Thoracic aorta (tissue), 2 donors: ENCODE results near the gene GOLGA2. TPM values are rescaled to one million over a fixed set of nuclear protein-coding genes. Genes with fewer than 3 reads are reported as not detected.

ENCODE experiments used
- ATAC-seq: fragments of 150-250 bp; one replicate; pipeline ENCODE4 v1.8.0; 2017; ENCODE audit warnings: low read depth; ENCODE audit not compliant: insufficient number of reproducible peaks, low FRiP score
- DNase-seq: peaks from one replicate; pipeline ENCODE4 v3.0.0-alpha.2; 2020; ENCODE audit warnings: low spot score
- H3K27ac ChIP-seq, 2 donors: fragments of 200-600 bp; sonication (generic); 1 replicate in 1 of 2; 2 replicates in 1 of 2; pipeline ENCODE4 v1.5.1; 2016; ENCODE audit warnings: mild to moderate bottlenecking in 2 of 2, moderate library complexity in 2 of 2
- H3K27me3 ChIP-seq: fragments of 200-600 bp; sonication (generic); replicated peaks from 2 replicates; pipeline ENCODE4 v1.6.0; 2016; ENCODE audit warnings: mild to moderate bottlenecking; ENCODE audit not compliant: insufficient read depth
- H3K36me3 ChIP-seq: fragments of 200-600 bp; sonication (generic); one replicate; pipeline ENCODE4 v1.5.1; 2016
- H3K4me1 ChIP-seq, 2 donors: fragments of 200-600 bp; sonication (generic); 1 replicate in 1 of 2; 2 replicates in 1 of 2; pipeline versions ENCODE4 v1.5.1 to v1.6.0; 2016; ENCODE audit warnings: low read depth in 2 of 2, mild to moderate bottlenecking in 1 of 2; ENCODE audit not compliant: control insufficient read depth in 1 of 2
- H3K4me3 ChIP-seq: fragments of 200-600 bp; sonication (generic); 2 replicates; pipeline ENCODE4 v1.5.1; 2016; ENCODE audit warnings: mild to moderate bottlenecking
- H3K9me3 ChIP-seq: fragments of 200-600 bp; sonication (generic); 2 replicates; pipeline ENCODE4 v1.5.1; 2016
- CTCF ChIP-seq: fragments of 200-600 bp; sonication (generic); IDR thresholded peaks from one replicate; pipeline ENCODE4 v1.5.1; 2019; ENCODE audit warnings: antibody characterized with exemption
- total RNA-seq, 2 donors: library from RNA; depleted of rRNA; stranded (reverse); fragments of >200 nt; gene quantifications; one replicate each; pipeline versions ENCODE4 v1.1.0 to v1.2.3, GENCODE V29; 2016

The GOLGA2 gene
- total RNA-seq, 2 donors from 2014 or later = 115 to 141 TPM

- ATAC-seq (no peak), DNase-seq (no peak)
- no peak for TF ChIP-seq CTCF
- no peak overlapping the region for H3K4me3 ChIP-seq
- H3K27me3 ChIP-seq = no peaks in the 10 kb centered on the region
- peaks cover 63% of the 10 kb centered on the region for H3K36me3 ChIP-seq
- no peaks in the 10 kb centered on the region for H3K9me3 ChIP-seq
- H3K4me1 ChIP-seq = no peaks in the 10 kb centered on the region
- H3K27ac ChIP-seq = no peak overlapping the region
Observed at GRCh38 chr9:128260340-128260739, 15.5 kb downstream of the GOLGA2 start.

GRCh38 chr9:128259156-128259555 is 16.7 kb downstream of the GOLGA2 start:
- ATAC-seq (no peak), DNase-seq (no peak)
- Histone ChIP-seq H3K36me3 (peaks cover 60% of the 10 kb centered on the region), H3K27ac (no peak overlapping the region), H3K9me3 (no peaks in the 10 kb centered on the region), H3K4me1 (no peaks in the 10 kb centered on the region), H3K4me3 (no peak overlapping the region), H3K27me3 (no peaks in the 10 kb centered on the region)
- TF ChIP-seq CTCF = no peak

GRCh38 chr9:128258326-128258725 is 17.5 kb downstream of the GOLGA2 start:
- no peaks in the 10 kb centered on the region for H3K4me1 ChIP-seq
- no peak for TF ChIP-seq CTCF
- no peak for DNase-seq
- no peak overlapping the region for H3K27ac ChIP-seq
- peaks cover 60% of the 10 kb centered on the region for H3K36me3 ChIP-seq
- ATAC-seq = no peak
- no peaks in the 10 kb centered on the region for H3K27me3 ChIP-seq
- no peaks in the 10 kb centered on the region for H3K9me3 ChIP-seq
- no peak overlapping the region for H3K4me3 ChIP-seq

GRCh38 chr9:128257907-128258306 is 17.9 kb downstream of the GOLGA2 start:
- DNase-seq = no peak
- H3K4me1 ChIP-seq = no peaks in the 10 kb centered on the region
- peaks cover 59% of the 10 kb centered on the region for H3K36me3 ChIP-seq
- no peak overlapping the region for H3K4me3 ChIP-seq
- H3K27me3 ChIP-seq = no peaks in the 10 kb centered on the region
- H3K27ac ChIP-seq = no peak overlapping the region
- no peaks in the 10 kb centered on the region for H3K9me3 ChIP-seq
- TF ChIP-seq CTCF = no peak
- ATAC-seq = no peak

GRCh38 chr9:128257086-128257825 is 18.6 kb downstream of the GOLGA2 start:
- ATAC-seq (no peak), DNase-seq (no peak)
- H3K9me3 ChIP-seq = no peaks in the 10 kb centered on the region
- no peak overlapping the region for H3K4me3 ChIP-seq
- no peak for TF ChIP-seq CTCF
- H3K27me3 ChIP-seq = no peaks in the 10 kb centered on the region
- H3K36me3 ChIP-seq = peaks cover 53% of the 10 kb centered on the region
- H3K4me1 ChIP-seq = no peaks in the 10 kb centered on the region
- H3K27ac ChIP-seq = no peak overlapping the region
